K562 (cell line): ENCODE measurements around the gene CEP85L. TPM values are rescaled to one million over a fixed set of nuclear protein-coding genes. Genes with fewer than 3 reads are reported as not detected.

Source experiments
- ATAC-seq: fragments of 200-7000 bp; cut with Tn5 transposase; 3 replicates; pipeline ENCODE4 v1.9.1; 2020; ENCODE audit warnings: moderate library complexity
- BruUV-seq: library from RNA; stranded (reverse); fragments of 400-500 nt; replicated peaks from 2 replicates; lab custom pipeline; 2021; lab: Mats Ljungman, UMichigan
- CTCF ChIA-PET: fragments of 300-600 bp; formaldehyde crosslinking; extraction: SDS; loops from one replicate; lab custom pipeline; 2021; ENCODE audit warnings: low intra/inter-chr PET ratio; lab: Yijun Ruan, JAX
- POLR2A ChIA-PET: fragments of 300-600, 350-650 bp; sonication (Branson Sonifier 250); formaldehyde crosslinking; extraction: SDS; loops from one replicate; lab custom pipeline; 2021; ENCODE audit warnings: antibody characterized with exemption, inconsistent platforms; lab: Yijun Ruan, JAX
- DNase-seq, 4 experiments: peaks; one replicate each; pipeline versions ENCODE4 v3.0.0 to v3.0.0-alpha.2; 2011 to 2018; ENCODE audit warnings: low spot score in 3 of 4, mixed read lengths in 3 of 4; ENCODE audit errors: extremely low read depth in 1 of 4
- FAIRE-seq: peaks from 2 replicates; lab custom pipeline; 2011; peaks lifted over from hg19 to GRCh38; lab: Jason Lieb, UNC
- H2AFZ ChIP-seq: 2 replicates; pipeline ENCODE4 v1.6.0; 2011; ENCODE audit warnings: low read depth, low read length, control low read depth, inconsistent platforms
- H3K27ac ChIP-seq: fragments of 200-600 bp; 3 replicates; pipeline ENCODE4 v1.8.0; 2011; ENCODE audit warnings: low read depth, mild to moderate bottlenecking, control low read depth, inconsistent platforms, low read length, moderate library complexity, mixed read lengths; ENCODE audit errors: extremely low read depth
- H3K27me3 ChIP-seq, 2 experiments: fragments of 300-600 bp in 1 of 2; 2 replicates in 1 of 2; 3 replicates in 1 of 2; pipeline versions ENCODE4 v1.6.0 to v1.8.0; 2011; ENCODE audit warnings: inconsistent platforms in 2 of 2, low read length in 2 of 2, mild to moderate bottlenecking in 1 of 2, mixed read lengths in 1 of 2, moderate library complexity in 1 of 2; ENCODE audit not compliant: control insufficient read depth in 2 of 2, insufficient read depth in 2 of 2
- H3K36me3 ChIP-seq: fragments of 300-600 bp; 3 replicates; pipeline ENCODE4 v1.8.0; 2011; ENCODE audit warnings: mild to moderate bottlenecking, low read length, inconsistent platforms; ENCODE audit not compliant: control insufficient read depth, insufficient read depth
- H3K4me1 ChIP-seq, 2 experiments: fragments of 200-600 bp in 1 of 2; replicated peaks in 1 of 2; 2 replicates in 1 of 2; 3 replicates in 1 of 2; pipeline versions ENCODE4 v1.5.1 to v1.8.0; 2011; ENCODE audit warnings: inconsistent platforms in 2 of 2, low read length in 2 of 2, mild to moderate bottlenecking in 1 of 2, mixed read lengths in 1 of 2, moderate library complexity in 1 of 2; ENCODE audit not compliant: control insufficient read depth in 2 of 2, insufficient read depth in 2 of 2
- H3K4me2 ChIP-seq: 2 replicates; pipeline ENCODE4 v1.6.1; 2011; ENCODE audit warnings: low read length, control low read depth, inconsistent platforms, mixed read lengths; ENCODE audit not compliant: insufficient read depth
- H3K4me3 ChIP-seq: fragments of 200-600 bp; sonication (generic), shearing (Covaris generic); 2 replicates; pipeline ENCODE4 v1.5.1; 2016; ENCODE audit warnings: control low read depth, inconsistent platforms
- H3K79me2 ChIP-seq: fragments of 200-600 bp; 3 replicates; pipeline ENCODE4 v1.8.0; 2011; ENCODE audit warnings: low read length, inconsistent platforms; ENCODE audit not compliant: control insufficient read depth, insufficient read depth
- H3K9ac ChIP-seq, 2 experiments: 2 replicates each; pipeline versions ENCODE4 v1.6.0 to v1.6.1; 2011; ENCODE audit warnings: low read depth in 2 of 2, low read length in 2 of 2, control low read depth in 1 of 2, inconsistent platforms in 1 of 2, mild to moderate bottlenecking in 1 of 2, mixed read lengths in 1 of 2; ENCODE audit not compliant: insufficient read depth in 1 of 2
- H3K9me1 ChIP-seq: one replicate; pipeline ENCODE4 v1.6.0; 2011; ENCODE audit warnings: inconsistent platforms, mild to moderate bottlenecking, low read length, moderate library complexity; ENCODE audit not compliant: control insufficient read depth, insufficient read depth
- H3K9me3 ChIP-seq: replicated peaks from 2 replicates; pipeline ENCODE4 v1.5.1; 2011; ENCODE audit warnings: low read depth, low read length, inconsistent platforms; ENCODE audit not compliant: control insufficient read depth, insufficient read depth
- H4K20me1 ChIP-seq: replicated peaks from 2 replicates; pipeline ENCODE4 v1.6.1; 2011; ENCODE audit warnings: low read length, inconsistent platforms, mixed read lengths; ENCODE audit not compliant: control insufficient read depth, insufficient read depth
- CEBPG ChIP-seq, 3 experiments: fragments of 200-800 bp in 1 of 3; sonication (Bioruptor generic) in 1 of 3; sonication (generic) in 1 of 3; formaldehyde crosslinking in 1 of 3; IDR thresholded peaks in 2 of 3; conservative IDR thresholded peaks in 1 of 3; 2 replicates each; pipeline versions ENCODE4 v1.6.1 to v1.8.0; 2016 to 2022; ENCODE audit warnings: missing compliant biosample characterization in 2 of 3, missing genetic modification characterization in 2 of 3, mild to moderate bottlenecking in 1 of 3, missing genetic modification reagents in 1 of 3
- FOXK1 ChIP-seq: sonication (generic); formaldehyde crosslinking; IDR thresholded peaks from 2 replicates; pipeline ENCODE4 v1.8.0; 2022; ENCODE audit warnings: missing genetic modification reagents, mild to moderate bottlenecking, borderline replicate concordance
- KAT7 ChIP-seq: sonication (generic); formaldehyde crosslinking; IDR thresholded peaks from 2 replicates; pipeline ENCODE4 v1.8.0; 2022; ENCODE audit warnings: missing genetic modification reagents, mild to moderate bottlenecking, borderline replicate concordance
- MGA ChIP-seq: fragments of 450-650 bp; IDR thresholded peaks from 2 replicates; pipeline ENCODE4 v1.6.1; 2016; ENCODE audit warnings: mild to moderate bottlenecking, moderate library complexity
- MTA3 ChIP-seq: fragments of 450-650 bp; formaldehyde crosslinking; IDR thresholded peaks from 2 replicates; pipeline ENCODE4 v1.6.1; 2017; ENCODE audit warnings: mild to moderate bottlenecking, borderline replicate concordance
- PHB2 ChIP-seq: fragments of 450-650 bp; IDR thresholded peaks from 2 replicates; pipeline ENCODE4 v1.6.1; 2017; ENCODE audit warnings: low read depth
- SMARCA5 ChIP-seq: fragments of 450-650 bp; IDR thresholded peaks from 2 replicates; pipeline ENCODE4 v1.6.1; 2016
- SRSF7 ChIP-seq: fragments of 200-400 bp; formaldehyde crosslinking; optimal IDR thresholded peaks from 2 replicates; pipeline ENCODE3; 2017; ENCODE audit warnings: mild to moderate bottlenecking, low read depth, low read length
- WGBS: fragments of 100-300 bp; shearing (Covaris generic); methylation state at CpG from one replicate; pipeline ENCODE4 v1.1.6; 2016; ENCODE audit warnings: low coverage, mixed read lengths; ENCODE audit not compliant: insufficient coverage; ENCODE audit errors: missing lambda C conversion rate; 5-methylcytosine and 5-hydroxymethylcytosine counted together
- in situ Hi-C: fragments of 300-500 bp; cut with MboI; formaldehyde crosslinking; loops from 4 replicates; pipeline ENCODE4 v1.15.0; 2018; ENCODE audit warnings: inconsistent platforms, mixed read lengths
- intact Hi-C: fragments of 100-400 bp; cut with micrococcal nuclease; formaldehyde crosslinking; loops from 2 replicates; pipeline ENCODE4 v1.14.2; 2022
- polyA plus RNA-seq, 8 experiments: library from polyadenylated mRNA; depleted of rRNA in 4 of 8; stranded (reverse) in 5 of 8; unstranded in 3 of 8; fragments of >200 nt; fragmentation: Nextera tagmentation in 2 of 8; fragmentation: Illumina TruSeq in 1 of 8; extraction: Ambion mirVana in 2 of 8; extraction: Trizol in 1 of 8; gene quantifications; 2 replicates each; pipeline versions ENCODE4 v1.2.1 to v1.2.3, GENCODE V29; 2011 to 2014; ENCODE audit warnings: inconsistent platforms in 1 of 8, missing spikeins in 1 of 8
- total RNA-seq, 7 experiments: library from RNA; depleted of rRNA in 6 of 7; stranded (reverse); fragments of >200 nt in 6 of 7; fragmentation: Illumina TruSeq in 2 of 7; extraction: Trizol in 2 of 7; gene quantifications; 2 replicates each; pipeline versions ENCODE4 v1.2.1 to v1.2.3, GENCODE V29; 2011 to 2021; ENCODE audit warnings: low replicate concordance in 1 of 7

Gene CEP85L
- total and polyA plus RNA-seq, 9 of the 15 experiments (the other 6 are each of a cell fraction or from before 2014, with no cell fraction given): 4.5 to 15.8 (median 8.3) TPM

DNA sequence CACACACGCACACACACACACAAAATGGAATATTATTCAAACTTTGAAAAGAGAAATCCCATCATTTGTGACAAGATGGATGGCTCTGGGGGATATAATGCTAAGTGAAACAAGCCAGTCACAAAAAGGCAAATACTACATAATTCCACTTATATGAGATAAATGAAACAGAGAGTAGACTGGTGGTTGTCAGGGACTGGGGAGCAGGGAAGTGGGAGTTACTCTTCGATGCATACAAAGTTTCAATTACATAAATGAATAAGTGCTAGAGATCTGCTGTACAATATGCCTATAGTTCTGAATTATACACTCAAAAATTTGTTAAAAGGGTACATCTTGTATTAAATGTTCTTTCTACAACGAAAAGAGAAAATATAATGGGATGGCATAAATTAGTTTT is 161.4 kb downstream of the CEP85L start:
- no peak for FAIRE-seq
- DNase-seq: no peak

More for the DNA sequence above, 161.4 kb downstream of the CEP85L start:
- no peaks in the 10 kb centered on the region for H3K79me2 ChIP-seq
- no peak for ATAC-seq
- H3K4me3 ChIP-seq: no peak overlapping the region
- TF ChIP-seq KAT7 (no peak), CEBPG (CRISPR knock-in tag; IDR thresholded peaks at IDR 0.05) (no peak), CEBPG (tag; conservative IDR thresholded peaks at IDR 0.05 in 1 of 2, IDR thresholded peaks at IDR 0.05 in 1 of 2) (no peak), MTA3 (no peak), FOXK1 (CRISPR knock-in tag) (no peak), SMARCA5 (no peak), SRSF7 (no peak), MGA (no peak), PHB2 (no peak)
- TF ChIP-seq, all 486 proteins: peak for 0
- Histone ChIP-seq H3K9me3 (peaks cover 5% of the 10 kb centered on the region; the same call in 1 of the 2 replicates), H2AFZ (no peak overlapping the region), H3K36me3 (peaks cover 24% of the 10 kb centered on the region; the same call in 2 of the 3 replicates), H3K4me2 (no peak overlapping the region), H3K4me1 (no peaks in the 10 kb centered on the region), H3K27ac (no peak overlapping the region), H3K27me3 (no peaks in the 10 kb centered on the region), H4K20me1 (no peaks in the 10 kb centered on the region), H3K9ac (no peak overlapping the region), H3K9me1 (no peaks in the 10 kb centered on the region)
- BruUV-seq: no TSS peak
- CTCF ChIA-PET: no interaction called here
- POLR2A ChIA-PET: no interaction called here
- in situ Hi-C loops: no loop called here
- WGBS: 68% methylated on average over 3 of the region's 3 CpGs
- intact Hi-C loops: no loop called here
